Panc1 (cell line): ENCODE results near the gene OR5B3. TPM values are rescaled to one million over a fixed set of nuclear protein-coding genes. Genes with fewer than 3 reads are reported as not detected.

Experiments
- ATAC-seq: fragments of 200-7000 bp; cut with Tn5 transposase; 2 replicates; pipeline ENCODE4 v1.9.1; 2020; ENCODE audit warnings: mild to moderate bottlenecking, moderate library complexity
- BruUV-seq: library from RNA; stranded (reverse); fragments of 400-500 nt; replicated peaks from 2 replicates; lab custom pipeline; 2021; lab: Mats Ljungman, UMichigan
- CTCF ChIA-PET: fragments of 300-600 bp; sonication (Branson Sonifier 250); formaldehyde crosslinking; loops from one replicate; lab custom pipeline; 2022; ENCODE audit warnings: antibody characterized with exemption; lab: Charles Lee
- POLR2A ChIA-PET: fragments of 300-600 bp; sonication (Branson Sonifier 250); formaldehyde crosslinking; loops from one replicate; lab custom pipeline; 2022; ENCODE audit warnings: antibody characterized with exemption; lab: Charles Lee
- DNase-seq: peaks from one replicate; pipeline ENCODE4 v3.0.0-alpha.2; 2010; ENCODE audit warnings: low read depth, low spot score
- H3K27ac ChIP-seq: 2 replicates; pipeline ENCODE4 v1.5.1; 2011; ENCODE audit warnings: mild to moderate bottlenecking, low read length, inconsistent platforms
- H3K27me3 ChIP-seq: fragments of 200-500 bp; sonication (Bioruptor generic); 2 replicates; pipeline ENCODE4 v1.6.0; 2014; ENCODE audit warnings: low read length, inconsistent platforms; ENCODE audit not compliant: control insufficient read depth, insufficient read depth
- H3K36me3 ChIP-seq: fragments of 200-500 bp; sonication (Bioruptor generic); 2 replicates; pipeline ENCODE4 v1.5.1; 2014; ENCODE audit warnings: inconsistent platforms, mild to moderate bottlenecking, low read length, moderate library complexity; ENCODE audit not compliant: control insufficient read depth, insufficient read depth
- H3K4me1 ChIP-seq: 2 replicates; pipeline ENCODE4 v1.5.1; 2011; ENCODE audit warnings: inconsistent platforms, mild to moderate bottlenecking, low read length, moderate library complexity; ENCODE audit not compliant: control insufficient read depth, insufficient read depth
- H3K4me3 ChIP-seq, 2 experiments: 2 replicates each; pipeline ENCODE4 v1.5.1; 2011 to 2012; ENCODE audit warnings: low read depth in 2 of 2, low read length in 2 of 2, mild to moderate bottlenecking in 2 of 2, inconsistent platforms in 1 of 2, moderate library complexity in 1 of 2
- H3K9me3 ChIP-seq: fragments of 200-500 bp; sonication (Bioruptor generic); 2 replicates; pipeline ENCODE4 v1.5.1; 2014; ENCODE audit warnings: low read depth, mild to moderate bottlenecking, inconsistent platforms, low read length, moderate library complexity; ENCODE audit not compliant: control insufficient read depth, insufficient read depth
- CTCF ChIP-seq: fragments of 450-650 bp; IDR thresholded peaks from 2 replicates; pipeline ENCODE4 v1.5.1; 2017; ENCODE audit warnings: mild to moderate bottlenecking
- POLR2AphosphoS5 ChIP-seq: IDR thresholded peaks from 2 replicates; pipeline ENCODE4 v1.6.1; 2012; ENCODE audit warnings: mild to moderate bottlenecking, low read depth, low read length, moderate library complexity
- REST ChIP-seq, 2 experiments: IDR thresholded peaks; 2 replicates each; pipeline ENCODE4 v1.6.1; 2011 to 2012; ENCODE audit warnings: low read depth in 2 of 2, control low read depth in 1 of 2, low read length in 1 of 2, mild to moderate bottlenecking in 1 of 2, moderate library complexity in 1 of 2; ENCODE audit not compliant: insufficient read depth in 1 of 2
- SIN3A ChIP-seq: IDR thresholded peaks from 2 replicates; pipeline ENCODE4 v1.6.1; 2012; ENCODE audit warnings: low read depth, mild to moderate bottlenecking, low read length, moderate library complexity, borderline replicate concordance; ENCODE audit not compliant: insufficient read depth
- TCF7L2 ChIP-seq: IDR thresholded peaks from 2 replicates; pipeline ENCODE4 v1.6.1; 2011; ENCODE audit warnings: mild to moderate bottlenecking, low read depth, low read length, inconsistent platforms
- in situ Hi-C: cut with HindIII; loops from 2 replicates; pipeline ENCODE4 v1.10.0; 2016; ENCODE audit warnings: low sequenced_read_pairs, low pct_unique_long_range_greater_than_20kb
- intact Hi-C: fragments of 100-400 bp; cut with micrococcal nuclease; formaldehyde crosslinking; loops from one replicate; pipeline ENCODE4 v1.10.0; 2022; ENCODE audit not compliant: unreplicated experiment
- total RNA-seq: library from RNA; stranded (reverse); gene quantifications from one replicate; pipeline ENCODE4 v1.2.1, GENCODE V29; 2021; ENCODE audit not compliant: unreplicated experiment

OR5B3 gene
- total RNA-seq, 1 experiment from 2014 or later, result not detected

DNA sequence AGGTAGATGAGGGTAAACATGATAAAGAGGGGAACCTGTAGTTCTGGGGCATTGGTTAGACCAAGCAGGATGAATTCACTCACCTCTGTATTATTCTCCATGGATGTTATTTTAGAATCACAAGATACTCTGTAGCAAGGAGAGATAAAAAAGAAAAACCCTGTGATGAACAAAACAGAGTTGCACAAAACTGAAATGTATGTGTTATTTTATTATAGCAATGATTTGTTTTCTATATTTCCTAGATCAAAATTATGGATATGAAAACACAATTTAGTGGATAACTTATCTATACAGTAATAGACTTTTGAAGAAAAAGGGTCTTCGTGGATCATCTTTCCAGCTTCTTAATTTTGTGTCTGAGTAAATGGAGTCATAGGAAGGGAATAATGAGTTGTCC, 47.7 kb downstream of the OR5B3 start, which contains the start of gene OR5B17:
Gene OR5B17 (minus strand): TSS at position 101 of the 400 bp plus-strand sequence. CDS start 0 bp downstream, at position 101.
- Histone ChIP-seq H3K27me3 (no peaks in the 10 kb centered on the region; the same call in 1 of the 2 replicates), H3K4me1 (no peaks in the 10 kb centered on the region), H3K9me3 (no peaks in the 10 kb centered on the region), H3K36me3 (no peaks in the 10 kb centered on the region), H3K27ac (no peak within 1 kb of the TSS), H3K4me3 (no peak within 1 kb of the TSS)
- POLR2A ChIA-PET, result no interaction called here
- DNase-seq (no peak), ATAC-seq (no peak)
- BruUV-seq, result no TSS peak
- no peak for TF ChIP-seq CTCF
- TF ChIP-seq SIN3A, result no peak
- no peak for TF ChIP-seq POLR2AphosphoS5
- TF ChIP-seq TCF7L2, result no peak
- TF ChIP-seq REST (IDR thresholded peaks at IDR 0.05; ENCODE audit: insufficient read depth in 1 of 2, low read depth in 2 of 2, low read length in 1 of 2), result no peak
- in situ Hi-C loops (no loop called here), intact Hi-C loops (no loop called here)
- CTCF ChIA-PET, result no interaction called here

GRCh38 chr11:58354727-58355126, 51.9 kb downstream of the OR5B3 start:
- intact Hi-C loops (no loop called here), in situ Hi-C loops (no loop called here)
- no peaks in the 10 kb centered on the region for H3K36me3 ChIP-seq
- no peak overlapping the region for H3K27ac ChIP-seq
- no peak for TF ChIP-seq SIN3A
- TF ChIP-seq REST (IDR thresholded peaks at IDR 0.05; ENCODE audit: insufficient read depth in 1 of 2, low read depth in 2 of 2, low read length in 1 of 2), result no peak
- TF ChIP-seq POLR2AphosphoS5, result no peak
- TF ChIP-seq CTCF, result no peak
- no peak for TF ChIP-seq TCF7L2
- DNase-seq, result no peak
- no peak for ATAC-seq
- H3K4me1 ChIP-seq, result no peaks in the 10 kb centered on the region
- H3K9me3 ChIP-seq, result no peaks in the 10 kb centered on the region
- no TSS peak for BruUV-seq
- ChIA-PET CTCF (no interaction called here), POLR2A (no interaction called here)
- no peak overlapping the region for H3K4me3 ChIP-seq
- H3K27me3 ChIP-seq, result no peaks in the 10 kb centered on the region
